ENCODE data around the gene KAT5. TPM values are rescaled to one million over a fixed set of nuclear protein-coding genes. Genes with fewer than 3 reads are reported as not detected.

Gene KAT5
- total RNA-seq, 4 donors from 2014 or later = 66.4 to 77.1 (median 68.3) TPM

- Histone ChIP-seq H3K27ac (replicated peaks in 1 of 4) (no peak overlapping the region), H3K9me3 (no peaks in the 10 kb centered on the region), H3K27me3 (no peaks in the 10 kb centered on the region), H3K36me3 (peaks cover 42 to 68% (median 68%) of the 10 kb centered on the region in 4 donors), H3K4me3 (no peak overlapping the region), H3K4me1 (peaks cover 27 to 67% (median 54%) of the 10 kb centered on the region in 4 donors)
- WGBS = 82% methylated on average over 7 of the region's 7 CpGs
- no peak for DNase-seq (ENCODE audit: extremely low spot score)
- TF ChIP-seq EP300 (IDR thresholded peaks at IDR 0.05) (no peak), POLR2AphosphoS5 (IDR thresholded peaks at IDR 0.05) (no peak), POLR2A (IDR thresholded peaks at IDR 0.05; ENCODE audit: low read depth) (no peak), CTCF (IDR thresholded peaks at IDR 0.05) (no peak)
- intact Hi-C loops (cut with DNase I) = loop anchor here (5.0 kb wide), 1 partner anchor 61 kb away; no protein-coding TSS in a partner anchor
Observed at GRCh38 chr11:65716302-65716701, 4.2 kb downstream of the KAT5 start.

GRCh38 chr11:65716774-65717405, 4.8 kb downstream of the KAT5 start:
- TF ChIP-seq POLR2AphosphoS5 (IDR thresholded peaks at IDR 0.05) = no peak
- TF ChIP-seq CTCF (IDR thresholded peaks at IDR 0.05) = no peak
- no peak for TF ChIP-seq POLR2A (IDR thresholded peaks at IDR 0.05; ENCODE audit: low read depth)
- no peak for TF ChIP-seq EP300 (IDR thresholded peaks at IDR 0.05)
- no peak overlapping the region for H3K4me3 ChIP-seq
- no peak for DNase-seq (ENCODE audit: extremely low spot score)
- intact Hi-C loops (cut with DNase I) = loop anchor here (5.0 kb wide), 1 partner anchor 60 kb away; no protein-coding TSS in a partner anchor
- no peaks in the 10 kb centered on the region for H3K9me3 ChIP-seq
- WGBS = 94% methylated on average over 6 of the region's 14 CpGs
- H3K27me3 ChIP-seq = no peaks in the 10 kb centered on the region
- H3K27ac ChIP-seq (replicated peaks in 1 of 4) = no peak overlapping the region
- H3K4me1 ChIP-seq = peaks cover 27 to 67% (median 50%) of the 10 kb centered on the region in 4 donors
- H3K36me3 ChIP-seq = peaks cover 42 to 68% (median 68%) of the 10 kb centered on the region in 4 donors

- 64% methylated on average over 6 of the region's 6 CpGs for whole genome bisulfite sequencing
- DNase-seq (ENCODE audit: extremely low spot score) = no peak
- H3K4me3 ChIP-seq = no peak overlapping the region
- H3K9me3 ChIP-seq = no peaks in the 10 kb centered on the region
- peaks cover 42 to 68% (median 66%) of the 10 kb centered on the region in 4 donors for H3K36me3 ChIP-seq
- H3K27ac ChIP-seq (replicated peaks in 1 of 4) = no peak overlapping the region
- H3K27me3 ChIP-seq = no peaks in the 10 kb centered on the region
- TF ChIP-seq CTCF (IDR thresholded peaks at IDR 0.05) = no peak
- no peak for TF ChIP-seq POLR2AphosphoS5 (IDR thresholded peaks at IDR 0.05)
- no peak for TF ChIP-seq POLR2A (IDR thresholded peaks at IDR 0.05; ENCODE audit: low read depth)
- TF ChIP-seq EP300 (IDR thresholded peaks at IDR 0.05) = no peak
- intact Hi-C loops (cut with DNase I) = loop anchor here (5.0 kb wide), 1 partner anchor 59 kb away; no protein-coding TSS in a partner anchor
- peaks cover 23 to 63% (median 46%) of the 10 kb centered on the region in 4 donors for H3K4me1 ChIP-seq
Observed at GRCh38 chr11:65717906-65718305, 5.9 kb downstream of the KAT5 start.

- Histone ChIP-seq H3K4me1 (peaks cover 17 to 56% (median 39%) of the 10 kb centered on the region in 4 donors), H3K27ac (replicated peaks in 1 of 4) (peak overlapping the region in 2 of 4 donors; percentile 94 to 95), H3K36me3 (peaks cover 38 to 61% (median 60%) of the 10 kb centered on the region in 4 donors), H3K27me3 (no peaks in the 10 kb centered on the region), H3K9me3 (no peaks in the 10 kb centered on the region), H3K4me3 (peak overlapping the region in 1 of 4 donors; percentile 79)
- DNase-seq (ENCODE audit: extremely low spot score) = no peak
- TF ChIP-seq POLR2A (IDR thresholded peaks at IDR 0.05; ENCODE audit: low read depth) (no peak), POLR2AphosphoS5 (IDR thresholded peaks at IDR 0.05) (no peak), CTCF (IDR thresholded peaks at IDR 0.05) (no peak), EP300 (IDR thresholded peaks at IDR 0.05) (no peak)
- intact Hi-C loops (cut with DNase I) = loop anchor here (5.0 kb wide), 1 partner anchor 59 kb away; no protein-coding TSS in a partner anchor
- WGBS = 88% methylated on average over 4 of the region's 4 CpGs
Observed at GRCh38 chr11:65718531-65718930, 6.5 kb downstream of the KAT5 start.
